Thyroid gland (tissue), 4 donors: ENCODE data around the gene AP2B1.

ENCODE experiments used
- CTCF ChIP-seq, 6 experiments: fragments of 200-600 bp in 3 of 6; fragments of 450-650 bp in 3 of 6; sonication (generic) in 3 of 6; IDR thresholded peaks; one replicate each; pipeline ENCODE4 v1.5.1; 2016 to 2019; ENCODE audit warnings: antibody characterized with exemption in 6 of 6, mild to moderate bottlenecking in 2 of 6, inconsistent platforms in 1 of 6, moderate library complexity in 1 of 6
- POLR2A ChIP-seq, 2 donors: fragments of 450-650 bp; IDR thresholded peaks; one replicate each; pipeline ENCODE4 v1.6.1; 2017; ENCODE audit warnings: antibody characterized with exemption in 2 of 2, mild to moderate bottlenecking in 2 of 2, moderate library complexity in 1 of 2

- TF ChIP-seq CTCF (IDR thresholded peaks at IDR 0.05) (no peak), POLR2A (IDR thresholded peaks at IDR 0.05) (no peak)
Observed at GRCh38 chr17:35578929-35579432, 8.1 kb upstream of the AP2B1 start.
